Lung (tissue), 12 donors: ENCODE data around the gene NFIA. TPM values are rescaled to one million over a fixed set of nuclear protein-coding genes. Genes with fewer than 3 reads are reported as not detected.
A peak's percentile ranks its signal among the peaks of the same experiment; 100 is the strongest.
"Not testable (repeated sequence)": the region's sequence is repeated elsewhere in the genome, so short reads cannot be mapped to it uniquely, and the experiment has no call there.

Experiments used
- ATAC-seq: fragments of 200-7000 bp; cut with Tn5 transposase; one replicate; pipeline ENCODE4 v1.9.1; 2020; ENCODE audit warnings: moderate number of reproducible peaks; ENCODE audit not compliant: insufficient read depth, low FRiP score
- DNase-seq, 3 donors: peaks; one replicate each; pipeline ENCODE4 v3.0.0-alpha.2; 2013 to 2017
- H3K27ac ChIP-seq, 2 donors: one replicate each; pipeline ENCODE4 v1.5.1; 2013; ENCODE audit warnings: mild to moderate bottlenecking in 2 of 2, moderate library complexity in 2 of 2, control low read depth in 1 of 2, inconsistent platforms in 1 of 2, low read depth in 1 of 2, low read length in 1 of 2
- H3K27me3 ChIP-seq, 3 donors: one replicate each; pipeline ENCODE4 v1.5.1; 2013; ENCODE audit warnings: low read length in 2 of 3; ENCODE audit not compliant: control insufficient read depth in 3 of 3, insufficient read depth in 3 of 3
- H3K36me3 ChIP-seq, 4 donors: one replicate each; pipeline ENCODE4 v1.5.1; 2013; ENCODE audit warnings: low read length in 4 of 4, mild to moderate bottlenecking in 1 of 4, moderate library complexity in 1 of 4; ENCODE audit not compliant: control insufficient read depth in 4 of 4, insufficient read depth in 4 of 4
- H3K4me1 ChIP-seq, 5 donors: one replicate each; pipeline ENCODE4 v1.5.1; 2013; ENCODE audit warnings: low read length in 5 of 5, mild to moderate bottlenecking in 2 of 5, moderate library complexity in 1 of 5; ENCODE audit not compliant: control insufficient read depth in 5 of 5, insufficient read depth in 5 of 5
- H3K4me3 ChIP-seq: one replicate; pipeline ENCODE4 v1.5.1; 2013; ENCODE audit warnings: mild to moderate bottlenecking, control low read depth, moderate library complexity
- H3K9ac ChIP-seq, 2 donors: one replicate each; pipeline ENCODE4 v1.5.1; 2013; ENCODE audit warnings: low read length in 2 of 2, control low read depth in 1 of 2; ENCODE audit not compliant: insufficient read depth in 1 of 2
- H3K9me3 ChIP-seq, 4 donors: one replicate each; pipeline ENCODE4 v1.5.1; 2013; ENCODE audit warnings: low read length in 3 of 4, mild to moderate bottlenecking in 1 of 4, moderate library complexity in 1 of 4; ENCODE audit not compliant: control insufficient read depth in 4 of 4, insufficient read depth in 3 of 4
- CTCF ChIP-seq: IDR thresholded peaks from 2 replicates; pipeline ENCODE4 v1.5.1; 2012; ENCODE audit warnings: mild to moderate bottlenecking; ENCODE audit errors: control extremely low read depth, extremely low read depth
- WGBS, 2 donors: extraction: QIAGEN DNeasy Blood & Tissue Kit; methylation state at CpG; one replicate each; pipeline ENCODE4 v1.1.7; 2013; 5-methylcytosine and 5-hydroxymethylcytosine counted together
- polyA plus RNA-seq, 2 donors: library from polyadenylated mRNA; stranded (reverse); fragments of 200-250 nt; gene quantifications; one replicate each; pipeline ENCODE4 v1.2.1, GENCODE V29; 2013
- total RNA-seq, 2 donors: library from RNA; depleted of rRNA in 1 of 2; stranded (reverse); fragments of >200 nt in 1 of 2; gene quantifications; one replicate each; pipeline ENCODE4 v1.2.1, GENCODE V29; 2014 to 2021
- donor health status: control.
- donor health status: control.
- donor health status: Bipolar disorder and iron deficiency.
- donor health status: healthy.
- donor health status: DM: yes; HTN: yes; CAD: no.

The NFIA gene
- total and polyA plus RNA-seq, 4 donors = 3.0 to 63.4 (median 34.2) TPM

- H3K27ac ChIP-seq = peak overlapping the region in 1 of 2 donors; percentile 7
- H3K27me3 ChIP-seq = no peaks in the 10 kb centered on the region
- no peak for TF ChIP-seq CTCF
- no peak overlapping the region for H3K4me3 ChIP-seq
- ATAC-seq (no peak), DNase-seq (peak; percentile 42 to 83 (median 70))
- WGBS, 2 donors = 75 to 89% methylated on average over 7 of the region's 7 CpGs
- peak overlapping the region in 1 of 2 donors; percentile 69 for H3K9ac ChIP-seq
- no peaks in the 10 kb centered on the region for H3K36me3 ChIP-seq
- no peaks in the 10 kb centered on the region for H3K9me3 ChIP-seq
- peaks cover 0 to 43% (median 12%) of the 10 kb centered on the region in 5 donors for H3K4me1 ChIP-seq
These were observed 194.8 kb downstream of the NFIA start for GRCh38 chr1:61277121-61277690.

DNA sequence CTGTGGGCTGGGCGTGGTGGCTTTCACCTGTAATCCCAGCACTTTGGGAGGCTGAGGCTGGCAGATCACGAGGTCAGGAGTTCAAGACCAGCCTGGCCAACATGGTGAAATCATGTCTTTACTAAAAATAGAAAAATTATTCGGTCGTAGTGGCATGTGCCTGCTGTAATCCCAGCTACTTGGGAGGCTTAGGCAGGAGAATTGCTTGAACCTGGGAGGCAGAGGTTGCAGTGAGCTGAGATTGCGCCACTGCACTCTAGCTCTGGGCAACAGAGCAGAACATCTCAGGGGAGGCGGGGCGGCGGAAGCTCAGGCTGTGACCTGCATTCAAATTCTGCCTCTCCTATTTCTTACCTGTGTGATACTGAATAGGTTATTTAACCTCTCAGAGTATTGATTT is 196.1 kb downstream of the NFIA start:
- not testable (repeated sequence) for H3K36me3 ChIP-seq, H3K4me3 ChIP-seq, H3K9ac ChIP-seq, H3K27me3 ChIP-seq, H3K27ac ChIP-seq, ATAC-seq, H3K9me3 ChIP-seq, DNase-seq
- 92 to 93% methylated on average over 8 of the region's 8 CpGs for WGBS, 2 donors
- H3K4me1 ChIP-seq = peaks cover 0 to 36% (median 7%) of the 10 kb centered on the region in 5 donors

GRCh38 chr1:61278966-61279365 is 196.6 kb downstream of the NFIA start:
- Histone ChIP-seq H3K4me1 (peaks cover 0 to 36% (median 5%) of the 10 kb centered on the region in 5 donors), H3K27me3 (no peaks in the 10 kb centered on the region), H3K4me3 (no peak overlapping the region), H3K36me3 (no peaks in the 10 kb centered on the region), H3K27ac (no peak overlapping the region), H3K9ac (no peak overlapping the region), H3K9me3 (no peaks in the 10 kb centered on the region)
- no peak for TF ChIP-seq CTCF
- DNase-seq (no peak), ATAC-seq (no peak)
- WGBS, 2 donors = 75 to 88% methylated on average over 1 of the region's 1 CpG

DNA sequence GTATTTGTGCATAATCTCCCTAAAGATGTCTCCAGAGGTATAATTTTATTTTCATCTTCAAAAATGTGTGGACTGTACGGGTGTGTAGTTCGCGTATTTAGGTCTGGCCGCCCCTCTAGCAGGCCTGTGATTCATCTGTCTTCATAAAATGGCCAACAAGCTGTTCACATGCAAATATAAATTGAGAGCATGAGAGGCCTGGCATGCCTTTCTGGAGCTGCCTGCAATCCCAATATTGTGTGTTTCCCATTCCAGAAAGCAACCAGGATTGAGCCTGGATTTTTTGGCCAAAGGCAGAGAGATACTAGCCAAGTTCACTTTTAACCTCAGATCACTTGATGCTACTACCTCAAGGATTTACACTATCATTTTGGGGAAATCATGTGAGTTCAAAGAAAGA is 197.2 kb downstream of the NFIA start:
- Histone ChIP-seq H3K27me3 (no peaks in the 10 kb centered on the region), H3K4me3 (no peak overlapping the region), H3K4me1 (peaks cover 0 to 37% (median 5%) of the 10 kb centered on the region in 5 donors), H3K27ac (peak overlapping the region in 1 of 2 donors; percentile 23), H3K9me3 (no peaks in the 10 kb centered on the region), H3K36me3 (no peaks in the 10 kb centered on the region), H3K9ac (no peak overlapping the region)
- no peak for TF ChIP-seq CTCF
- ATAC-seq (no peak), DNase-seq (no peak)
- 92 to 95% methylated on average over 4 of the region's 4 CpGs for WGBS, 2 donors
